ENCODE data around the gene CABYR.

DNA sequence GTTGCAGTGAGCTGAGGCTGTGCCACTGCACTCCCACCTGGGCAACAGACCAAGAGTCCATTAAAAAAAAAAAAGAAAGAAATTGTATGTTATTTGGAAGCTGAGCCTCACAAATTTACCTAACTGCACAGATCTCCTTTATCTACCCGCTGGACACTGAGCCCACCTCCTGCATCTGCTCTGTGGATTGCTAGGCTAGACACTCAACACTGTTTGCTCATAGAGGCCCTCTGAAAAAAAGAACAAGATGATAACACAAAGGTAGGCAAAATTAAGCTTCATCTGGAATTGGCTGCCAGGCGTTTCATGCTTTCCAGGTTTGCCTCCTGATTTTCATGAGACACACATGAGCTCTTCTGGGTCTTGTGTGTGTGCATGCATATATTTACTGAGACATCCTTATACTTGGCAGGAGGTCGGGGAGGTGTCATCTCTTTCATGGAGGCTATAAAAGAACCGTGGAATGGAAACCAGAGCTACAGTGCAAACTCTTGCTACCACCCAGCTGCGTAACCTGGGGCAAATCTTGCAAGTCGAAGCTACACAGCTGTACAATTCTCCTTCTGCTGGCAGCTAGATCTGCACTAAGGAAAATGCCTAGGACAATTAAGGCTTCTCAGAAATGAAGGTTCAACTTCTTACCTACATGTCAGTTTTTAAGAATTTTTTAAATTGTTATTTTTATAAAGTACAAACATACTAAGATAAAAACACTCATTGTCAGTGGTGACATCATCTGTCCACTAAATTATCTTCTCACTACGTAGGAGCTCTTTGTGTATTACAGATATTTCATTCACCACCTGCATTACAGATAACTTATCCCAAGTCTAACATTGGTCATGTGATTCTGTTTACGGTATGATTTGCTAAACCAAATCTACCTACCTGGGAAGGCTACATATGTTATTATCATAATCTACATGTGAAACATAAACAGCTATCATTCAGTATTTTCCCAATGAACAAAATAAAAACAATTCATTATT, 63.1 kb downstream of the CABYR start:
- TF ChIP-seq, protein P1, sequence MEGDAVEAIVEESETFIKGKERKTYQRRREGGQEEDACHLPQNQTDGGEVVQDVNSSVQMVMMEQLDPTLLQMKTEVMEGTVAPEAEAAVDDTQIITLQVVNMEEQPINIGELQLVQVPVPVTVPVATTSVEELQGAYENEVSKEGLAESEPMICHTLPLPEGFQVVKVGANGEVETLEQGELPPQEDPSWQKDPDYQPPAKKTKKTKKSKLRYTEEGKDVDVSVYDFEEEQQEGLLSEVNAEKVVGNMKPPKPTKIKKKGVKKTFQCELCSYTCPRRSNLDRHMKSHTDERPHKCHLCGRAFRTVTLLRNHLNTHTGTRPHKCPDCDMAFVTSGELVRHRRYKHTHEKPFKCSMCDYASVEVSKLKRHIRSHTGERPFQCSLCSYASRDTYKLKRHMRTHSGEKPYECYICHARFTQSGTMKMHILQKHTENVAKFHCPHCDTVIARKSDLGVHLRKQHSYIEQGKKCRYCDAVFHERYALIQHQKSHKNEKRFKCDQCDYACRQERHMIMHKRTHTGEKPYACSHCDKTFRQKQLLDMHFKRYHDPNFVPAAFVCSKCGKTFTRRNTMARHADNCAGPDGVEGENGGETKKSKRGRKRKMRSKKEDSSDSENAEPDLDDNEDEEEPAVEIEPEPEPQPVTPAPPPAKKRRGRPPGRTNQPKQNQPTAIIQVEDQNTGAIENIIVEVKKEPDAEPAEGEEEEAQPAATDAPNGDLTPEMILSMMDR (IDR thresholded peaks at IDR 0.05): no peak
- TF ChIP-seq EZH2 (IDR thresholded peaks at IDR 0.05; ENCODE audit: borderline replicate concordance, insufficient read depth, low read depth, low read length, poor library complexity, severe bottlenecking): no peak
